IPS-20b (cell line): Measurements from ENCODE around the gene FOXRED2.

Experiments
- H3K27ac ChIP-seq: one replicate; pipeline ENCODE4 v1.5.1; 2013; ENCODE audit warnings: low read length
- H3K27me3 ChIP-seq: 2 replicates; pipeline ENCODE4 v1.6.1; 2013; ENCODE audit warnings: mild to moderate bottlenecking, low read length, inconsistent platforms; ENCODE audit not compliant: insufficient read depth
- H3K36me3 ChIP-seq: 2 replicates; pipeline ENCODE4 v1.6.1; 2013; ENCODE audit warnings: low read depth, mild to moderate bottlenecking, inconsistent platforms, low read length, moderate library complexity; ENCODE audit not compliant: insufficient read depth
- H3K4me1 ChIP-seq: 2 replicates; pipeline ENCODE4 v1.6.1; 2013; ENCODE audit warnings: mild to moderate bottlenecking, control low read depth, inconsistent platforms, low read length, moderate library complexity; ENCODE audit not compliant: insufficient read depth
- H3K4me3 ChIP-seq: 2 replicates; pipeline ENCODE4 v1.5.1; 2013; ENCODE audit warnings: mild to moderate bottlenecking, low read length, inconsistent platforms
- H3K9ac ChIP-seq: 2 replicates; pipeline ENCODE4 v1.6.1; 2013; ENCODE audit warnings: low read depth, mild to moderate bottlenecking, inconsistent platforms, low read length, moderate library complexity
- H3K9me3 ChIP-seq: 2 replicates; pipeline ENCODE4 v1.6.1; 2013; ENCODE audit warnings: mild to moderate bottlenecking, low read depth, low read length, inconsistent platforms; ENCODE audit not compliant: insufficient read depth

FOXRED2 gene

GRCh38 chr22:36506637-36507517 lies at the start of gene FOXRED2:
Gene FOXRED2 (minus strand): TSS chr22:36507040. CDS start chr22:36506422, 618 bp downstream.
- peaks cover 31% of the 10 kb centered on the region for H3K36me3 ChIP-seq
- peak within 1 kb of the TSS; percentile 69; the same call in 1 of the 2 replicates for H3K9ac ChIP-seq
- H3K4me1 ChIP-seq = peaks cover 3% of the 10 kb centered on the region; the same call in 1 of the 2 replicates
- H3K27me3 ChIP-seq = peaks cover 8% of the 10 kb centered on the region; the same call in 1 of the 2 replicates
- H3K27ac ChIP-seq = no peak within 1 kb of the TSS
- no peaks in the 10 kb centered on the region for H3K9me3 ChIP-seq
- H3K4me3 ChIP-seq = peak within 1 kb of the TSS; percentile 56; the same call in 1 of the 2 replicates

- H3K9ac ChIP-seq = no peak overlapping the region
- H3K27ac ChIP-seq = no peak overlapping the region
- H3K4me1 ChIP-seq = no peaks in the 10 kb centered on the region
- H3K27me3 ChIP-seq = no peaks in the 10 kb centered on the region; the same call in 1 of the 2 replicates
- no peaks in the 10 kb centered on the region for H3K36me3 ChIP-seq
- H3K9me3 ChIP-seq = no peaks in the 10 kb centered on the region
- no peak overlapping the region for H3K4me3 ChIP-seq
These were observed 47.3 kb upstream of the FOXRED2 start for GRCh38 chr22:36554098-36554497.

- H3K9me3 ChIP-seq = no peaks in the 10 kb centered on the region
- no peaks in the 10 kb centered on the region for H3K36me3 ChIP-seq
- H3K27me3 ChIP-seq = no peaks in the 10 kb centered on the region; the same call in 1 of the 2 replicates
- H3K4me1 ChIP-seq = no peaks in the 10 kb centered on the region
- no peak overlapping the region for H3K4me3 ChIP-seq
- H3K9ac ChIP-seq = no peak overlapping the region
- no peak overlapping the region for H3K27ac ChIP-seq
These were observed 45.4 kb upstream of the FOXRED2 start for GRCh38 chr22:36552289-36552688.

- H3K4me1 ChIP-seq = no peaks in the 10 kb centered on the region
These were observed 44.1 kb upstream of the FOXRED2 start for GRCh38 chr22:36550701-36551495.

GRCh38 chr22:36549033-36549432 lies 42.2 kb upstream of the FOXRED2 start:
- Histone ChIP-seq H3K36me3 (no peaks in the 10 kb centered on the region), H3K4me3 (no peak overlapping the region), H3K9me3 (no peaks in the 10 kb centered on the region), H3K9ac (no peak overlapping the region), H3K27me3 (peaks cover 5% of the 10 kb centered on the region), H3K27ac (no peak overlapping the region), H3K4me1 (no peaks in the 10 kb centered on the region)

More at GRCh38 chr22:36550701-36551495, 44.1 kb upstream of the FOXRED2 start:
- H3K36me3 ChIP-seq = no peaks in the 10 kb centered on the region
- no peak overlapping the region for H3K27ac ChIP-seq
- no peaks in the 10 kb centered on the region for H3K9me3 ChIP-seq
- H3K9ac ChIP-seq = no peak overlapping the region
- no peak overlapping the region for H3K4me3 ChIP-seq
- H3K27me3 ChIP-seq = no peaks in the 10 kb centered on the region; the same call in 1 of the 2 replicates

GRCh38 chr22:36548606-36549005 lies 41.8 kb upstream of the FOXRED2 start:
- Histone ChIP-seq H3K27ac (no peak overlapping the region), H3K9ac (no peak overlapping the region), H3K36me3 (no peaks in the 10 kb centered on the region), H3K9me3 (no peaks in the 10 kb centered on the region), H3K27me3 (peaks cover 5% of the 10 kb centered on the region), H3K4me3 (no peak overlapping the region), H3K4me1 (no peaks in the 10 kb centered on the region)

GRCh38 chr22:36546932-36547331 lies 40.1 kb upstream of the FOXRED2 start:
- Histone ChIP-seq H3K36me3 (no peaks in the 10 kb centered on the region), H3K27ac (no peak overlapping the region), H3K4me3 (no peak overlapping the region), H3K4me1 (no peaks in the 10 kb centered on the region), H3K9me3 (no peaks in the 10 kb centered on the region), H3K9ac (no peak overlapping the region), H3K27me3 (peaks cover 5% of the 10 kb centered on the region)

- Histone ChIP-seq H3K9me3 (no peaks in the 10 kb centered on the region), H3K4me1 (no peaks in the 10 kb centered on the region), H3K27me3 (peaks cover 5% of the 10 kb centered on the region), H3K27ac (no peak overlapping the region), H3K9ac (no peak overlapping the region), H3K36me3 (no peaks in the 10 kb centered on the region), H3K4me3 (peak overlapping the region; percentile 49; the same call in 1 of the 2 replicates)
These were observed 39.4 kb upstream of the FOXRED2 start for GRCh38 chr22:36546092-36546804.

- no peaks in the 10 kb centered on the region for H3K9me3 ChIP-seq
- no peaks in the 10 kb centered on the region for H3K36me3 ChIP-seq
- H3K4me3 ChIP-seq = no peak overlapping the region
- H3K9ac ChIP-seq = no peak overlapping the region
- H3K4me1 ChIP-seq = no peaks in the 10 kb centered on the region
- H3K27me3 ChIP-seq = peaks cover 5% of the 10 kb centered on the region
- H3K27ac ChIP-seq = no peak overlapping the region
These were observed 37.3 kb upstream of the FOXRED2 start for GRCh38 chr22:36544107-36544620.

GRCh38 chr22:36541831-36542411 lies 35.1 kb upstream of the FOXRED2 start:
- H3K36me3 ChIP-seq = no peaks in the 10 kb centered on the region
- no peak overlapping the region for H3K4me3 ChIP-seq
- H3K9ac ChIP-seq = no peak overlapping the region
- H3K27me3 ChIP-seq = peaks cover 5% of the 10 kb centered on the region
- no peak overlapping the region for H3K27ac ChIP-seq
- H3K9me3 ChIP-seq = no peaks in the 10 kb centered on the region
- no peaks in the 10 kb centered on the region for H3K4me1 ChIP-seq
